BLaER1 treated with 17β-estradiol and CSF1 and Interleukin-3, amounts not matched to agents 10 nM and 100 nM (cell line): ENCODE data around the gene UGGT2.

Source experiments
- H3K27ac ChIP-seq, 11 experiments: shearing (Covaris generic); formaldehyde crosslinking; 2 replicates each; pipeline ENCODE4 v1.8.1; 2022
- H3K27me3 ChIP-seq, 11 experiments: shearing (Covaris generic); formaldehyde crosslinking; 2 replicates each; pipeline ENCODE4 v1.8.1; 2022
- H3K36me3 ChIP-seq, 11 experiments: shearing (Covaris generic); formaldehyde crosslinking; 2 replicates each; pipeline ENCODE4 v1.8.1; 2022
- H3K4me1 ChIP-seq, 10 experiments: shearing (Covaris generic); formaldehyde crosslinking; 2 replicates each; pipeline ENCODE4 v1.8.1; 2022
- H3K4me2 ChIP-seq, 11 experiments: shearing (Covaris generic); formaldehyde crosslinking; 2 replicates each; pipeline ENCODE4 v1.8.1; 2022
- H3K4me3 ChIP-seq, 10 experiments: shearing (Covaris generic); formaldehyde crosslinking; 2 replicates each; pipeline ENCODE4 v1.8.1; 2022
- H3K9ac ChIP-seq, 11 experiments: shearing (Covaris generic); formaldehyde crosslinking; 2 replicates each; pipeline ENCODE4 v1.8.1; 2022
- H3K9me3 ChIP-seq, 11 experiments: shearing (Covaris generic); formaldehyde crosslinking; replicated peaks in 1 of 11; 2 replicates each; pipeline ENCODE4 v1.8.1; 2022
- H4K20me1 ChIP-seq, 11 experiments: shearing (Covaris generic); formaldehyde crosslinking; 2 replicates each; pipeline ENCODE4 v1.8.1; 2022
- Cebpa-rat ChIP-seq, 11 experiments: shearing (Covaris generic); IDR thresholded peaks; 2 replicates each; pipeline ENCODE4 v1.8.1; 2022

UGGT2 gene

DNA sequence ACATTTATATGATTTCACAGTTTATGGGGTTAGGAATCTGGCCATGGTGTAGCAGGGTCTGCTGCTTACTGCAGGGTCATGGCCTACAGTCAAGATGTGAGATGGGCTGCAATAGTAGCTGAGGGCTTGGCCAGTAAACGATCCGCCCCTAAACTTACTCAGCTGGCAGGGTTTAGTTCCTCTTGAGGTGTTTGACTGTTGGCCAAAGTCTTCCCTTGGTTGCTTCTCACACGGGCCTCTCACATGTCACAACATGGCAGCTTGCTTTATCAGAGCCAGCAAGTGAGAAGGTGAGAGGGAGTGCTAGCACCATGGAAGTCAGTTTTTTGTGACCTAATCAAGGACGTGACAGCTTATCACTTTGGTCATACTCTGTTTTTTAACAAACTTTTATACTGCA, 299.1 kb downstream of the UGGT2 start:
- Histone ChIP-seq H3K27ac (no peak overlapping the region), H3K4me2 (no peak overlapping the region), H3K4me1 (peaks cover 0 to 8% (median 0%) of the 10 kb centered on the region in 10 experiments; a peak in 1 of 20 replicates), H4K20me1 (peaks cover 0 to 74% (median 7%) of the 10 kb centered on the region in 11 experiments; a peak in 11 of 22 replicates), H3K9me3 (peaks cover 0 to 14% (median 0%) of the 10 kb centered on the region in 11 experiments; a peak in 4 of 22 replicates), H3K4me3 (no peak overlapping the region), H3K9ac (no peak overlapping the region), H3K36me3 (peaks cover 6 to 70% (median 23%) of the 10 kb centered on the region in 11 experiments; a peak in 19 of 22 replicates), H3K27me3 (no peaks in the 10 kb centered on the region)
- no peak for TF ChIP-seq Cebpa-rat (IDR thresholded peaks at IDR 0.05)

DNA sequence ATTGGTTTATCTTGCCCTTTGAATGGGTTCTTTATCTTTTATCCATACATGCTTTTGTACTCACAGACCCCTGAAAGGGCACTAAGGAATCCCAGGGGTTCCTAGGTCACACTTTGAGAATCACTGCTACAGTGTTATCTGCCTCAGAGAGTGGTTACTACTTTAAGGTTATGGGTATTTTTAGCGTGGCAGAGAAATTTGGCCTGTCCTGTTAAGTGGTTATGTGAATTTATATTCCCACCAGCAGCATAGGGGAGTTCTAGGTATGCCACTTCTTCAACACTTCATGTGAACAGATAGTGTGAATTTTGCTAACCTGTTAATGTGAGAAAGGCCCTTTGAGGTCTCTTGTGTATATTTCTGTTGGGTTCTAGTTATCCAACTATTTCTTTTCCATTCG, 300.5 kb downstream of the UGGT2 start:
- H3K27me3 ChIP-seq, result no peaks in the 10 kb centered on the region
- H3K4me3 ChIP-seq, result no peak overlapping the region
- no peak overlapping the region for H3K27ac ChIP-seq
- H3K9ac ChIP-seq, result no peak overlapping the region
- peaks cover 0 to 8% (median 0%) of the 10 kb centered on the region in 10 experiments; a peak in 1 of 20 replicates for H3K4me1 ChIP-seq
- peaks cover 0 to 84% (median 9%) of the 10 kb centered on the region in 11 experiments; a peak in 11 of 22 replicates for H4K20me1 ChIP-seq
- H3K9me3 ChIP-seq, result peaks cover 0 to 14% (median 0%) of the 10 kb centered on the region in 11 experiments; a peak in 4 of 22 replicates
- H3K36me3 ChIP-seq, result peaks cover 3 to 65% (median 14%) of the 10 kb centered on the region in 11 experiments; a peak in 14 of 22 replicates
- H3K4me2 ChIP-seq, result no peak overlapping the region
- no peak for TF ChIP-seq Cebpa-rat (IDR thresholded peaks at IDR 0.05)
